Measurements from ENCODE around the gene S100A14. TPM values are rescaled to one million over a fixed set of nuclear protein-coding genes. Genes with fewer than 3 reads are reported as not detected.
"Not testable (repeated sequence)": the region's sequence is repeated elsewhere in the genome, so short reads cannot be mapped to it uniquely, and the experiment has no call there.

S100A14 gene
- total RNA-seq, 1 experiment from 2014 or later = 624 TPM

DNA sequence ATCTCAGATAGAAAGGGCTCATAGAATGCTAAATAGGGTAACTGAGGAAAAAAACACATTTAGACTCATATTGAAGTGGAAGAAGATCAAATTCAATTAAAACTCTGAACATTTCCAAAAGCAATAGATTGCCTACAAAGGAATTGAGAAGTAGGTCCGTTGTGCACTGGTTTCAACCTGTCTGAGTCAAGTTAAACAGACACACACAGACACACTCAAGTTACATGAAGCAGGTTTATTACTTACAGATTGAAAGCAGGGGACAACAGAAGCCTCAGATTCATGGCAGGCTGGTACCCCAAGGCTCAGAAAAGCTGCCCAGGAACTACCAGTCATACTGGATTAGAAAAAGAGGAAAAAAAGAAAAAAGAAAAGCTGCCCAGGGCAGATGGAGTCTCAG lies 29.8 kb downstream of the S100A14 start:
- intact Hi-C loops (cut with micrococcal nuclease; ENCODE audit: unreplicated experiment) = no loop called here
- POLR2A ChIA-PET = interaction anchor here (0.5 to 1.0 kb wide), 2 partner anchors 28 to 42 kb away, joined by 3 read pairs; no protein-coding TSS in a partner anchor
- peaks cover 30% of the 10 kb centered on the region for H3K4me1 ChIP-seq
- no peaks in the 10 kb centered on the region for H3K36me3 Mint-ChIP-seq (ENCODE audit: insufficient read depth, unreplicated experiment)
- no peak overlapping the region for H3K4me3 Mint-ChIP-seq (ENCODE audit: unreplicated experiment)
- H3K27me3 Mint-ChIP-seq (ENCODE audit: insufficient read depth, unreplicated experiment) = no peaks in the 10 kb centered on the region
- H3K4me1 Mint-ChIP-seq (ENCODE audit: low read depth, unreplicated experiment) = peaks cover 32% of the 10 kb centered on the region
- no peak overlapping the region for H3K4me3 ChIP-seq (ENCODE audit: low read depth, low read length)
- no peak overlapping the region for H3K27ac Mint-ChIP-seq (ENCODE audit: unreplicated experiment)
- CTCF ChIA-PET = no interaction called here
- no peak for DNase-seq
- no TSS peak for BruUV-seq (replicated peaks)
- H3K9me3 ChIP-seq = no peaks in the 10 kb centered on the region
- no peaks in the 10 kb centered on the region for H3K27me3 ChIP-seq (replicated peaks; ENCODE audit: control insufficient read depth, insufficient read depth, low read length)
- TF ChIP-seq, protein P1, sequence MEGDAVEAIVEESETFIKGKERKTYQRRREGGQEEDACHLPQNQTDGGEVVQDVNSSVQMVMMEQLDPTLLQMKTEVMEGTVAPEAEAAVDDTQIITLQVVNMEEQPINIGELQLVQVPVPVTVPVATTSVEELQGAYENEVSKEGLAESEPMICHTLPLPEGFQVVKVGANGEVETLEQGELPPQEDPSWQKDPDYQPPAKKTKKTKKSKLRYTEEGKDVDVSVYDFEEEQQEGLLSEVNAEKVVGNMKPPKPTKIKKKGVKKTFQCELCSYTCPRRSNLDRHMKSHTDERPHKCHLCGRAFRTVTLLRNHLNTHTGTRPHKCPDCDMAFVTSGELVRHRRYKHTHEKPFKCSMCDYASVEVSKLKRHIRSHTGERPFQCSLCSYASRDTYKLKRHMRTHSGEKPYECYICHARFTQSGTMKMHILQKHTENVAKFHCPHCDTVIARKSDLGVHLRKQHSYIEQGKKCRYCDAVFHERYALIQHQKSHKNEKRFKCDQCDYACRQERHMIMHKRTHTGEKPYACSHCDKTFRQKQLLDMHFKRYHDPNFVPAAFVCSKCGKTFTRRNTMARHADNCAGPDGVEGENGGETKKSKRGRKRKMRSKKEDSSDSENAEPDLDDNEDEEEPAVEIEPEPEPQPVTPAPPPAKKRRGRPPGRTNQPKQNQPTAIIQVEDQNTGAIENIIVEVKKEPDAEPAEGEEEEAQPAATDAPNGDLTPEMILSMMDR (IDR thresholded peaks at IDR 0.05; ENCODE audit: insufficient read depth in 1 of 2, low read depth in 1 of 2, low read length in 1 of 2, severe bottlenecking in 1 of 2, unreplicated experiment in 1 of 2) = no peak
- no peaks in the 10 kb centered on the region for H3K36me3 ChIP-seq (ENCODE audit: control insufficient read depth, insufficient read depth, low read length)
- no peaks in the 10 kb centered on the region for H3K9me3 Mint-ChIP-seq (ENCODE audit: unreplicated experiment)

- no peaks in the 10 kb centered on the region for H3K27me3 Mint-ChIP-seq (ENCODE audit: insufficient read depth, unreplicated experiment)
- intact Hi-C loops (cut with micrococcal nuclease; ENCODE audit: unreplicated experiment) = no loop called here
- H3K9me3 Mint-ChIP-seq (ENCODE audit: unreplicated experiment) = no peaks in the 10 kb centered on the region
- H3K4me1 ChIP-seq = peaks cover 34% of the 10 kb centered on the region
- BruUV-seq (replicated peaks) = no TSS peak
- POLR2A ChIA-PET = no interaction called here
- no peaks in the 10 kb centered on the region for H3K36me3 ChIP-seq (ENCODE audit: control insufficient read depth, insufficient read depth, low read length)
- no peak for DNase-seq
- peaks cover 32% of the 10 kb centered on the region for H3K4me1 Mint-ChIP-seq (ENCODE audit: low read depth, unreplicated experiment)
- no peaks in the 10 kb centered on the region for H3K27me3 ChIP-seq (replicated peaks; ENCODE audit: control insufficient read depth, insufficient read depth, low read length)
- H3K27ac Mint-ChIP-seq (ENCODE audit: unreplicated experiment) = no peak overlapping the region
- H3K4me3 ChIP-seq (ENCODE audit: low read depth, low read length) = no peak overlapping the region
- TF ChIP-seq, protein P1 (IDR thresholded peaks at IDR 0.05; ENCODE audit: insufficient read depth in 1 of 2, low read depth in 1 of 2, low read length in 1 of 2, severe bottlenecking in 1 of 2, unreplicated experiment in 1 of 2) = no peak
- CTCF ChIA-PET = no interaction called here
- H3K9me3 ChIP-seq = no peaks in the 10 kb centered on the region
- H3K4me3 Mint-ChIP-seq (ENCODE audit: unreplicated experiment) = no peak overlapping the region
- H3K36me3 Mint-ChIP-seq (ENCODE audit: insufficient read depth, unreplicated experiment) = no peaks in the 10 kb centered on the region
Observed at GRCh38 chr1:153585006-153585405, 31.1 kb downstream of the S100A14 start.

DNA sequence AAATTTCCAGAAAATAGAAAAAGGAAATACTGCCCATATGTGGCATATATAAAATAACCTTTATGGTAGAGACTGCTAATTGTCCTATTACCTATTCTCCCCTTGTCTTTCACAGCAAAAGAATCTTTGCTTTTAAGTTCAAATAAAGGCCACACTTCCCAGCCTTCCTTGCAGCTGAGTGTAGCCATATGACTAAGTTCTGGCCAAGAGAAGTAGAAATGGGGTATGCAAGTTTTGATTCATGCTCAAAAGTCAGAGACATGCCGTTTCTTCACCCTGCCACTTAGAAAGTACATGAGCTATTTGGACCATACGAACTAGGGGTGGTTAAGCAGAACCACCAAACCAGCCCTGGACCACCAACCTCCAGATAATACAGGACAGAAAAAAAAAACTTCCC lies 32.1 kb downstream of the S100A14 start:
- TF ChIP-seq, protein P1 (IDR thresholded peaks at IDR 0.05; ENCODE audit: insufficient read depth in 1 of 2, low read depth in 1 of 2, low read length in 1 of 2, severe bottlenecking in 1 of 2, unreplicated experiment in 1 of 2) = no peak
- H3K4me3 ChIP-seq (ENCODE audit: low read depth, low read length) = no peak overlapping the region
- peaks cover 44% of the 10 kb centered on the region for H3K4me1 ChIP-seq
- Mint-ChIP-seq H3K9me3 (ENCODE audit: unreplicated experiment) (no peaks in the 10 kb centered on the region), H3K4me3 (ENCODE audit: unreplicated experiment) (no peak overlapping the region), H3K27me3 (ENCODE audit: insufficient read depth, unreplicated experiment) (no peaks in the 10 kb centered on the region), H3K4me1 (ENCODE audit: low read depth, unreplicated experiment) (peaks cover 37% of the 10 kb centered on the region), H3K36me3 (ENCODE audit: insufficient read depth, unreplicated experiment) (peaks cover 5% of the 10 kb centered on the region), H3K27ac (ENCODE audit: unreplicated experiment) (no peak overlapping the region)
- no peak for DNase-seq
- BruUV-seq (replicated peaks) = no TSS peak
- H3K27me3 ChIP-seq (replicated peaks; ENCODE audit: control insufficient read depth, insufficient read depth, low read length) = no peaks in the 10 kb centered on the region
- CTCF ChIA-PET = no interaction called here
- no peaks in the 10 kb centered on the region for H3K9me3 ChIP-seq
- no peaks in the 10 kb centered on the region for H3K36me3 ChIP-seq (ENCODE audit: control insufficient read depth, insufficient read depth, low read length)
- intact Hi-C loops (cut with micrococcal nuclease; ENCODE audit: unreplicated experiment) = no loop called here
- POLR2A ChIA-PET = no interaction called here

DNA sequence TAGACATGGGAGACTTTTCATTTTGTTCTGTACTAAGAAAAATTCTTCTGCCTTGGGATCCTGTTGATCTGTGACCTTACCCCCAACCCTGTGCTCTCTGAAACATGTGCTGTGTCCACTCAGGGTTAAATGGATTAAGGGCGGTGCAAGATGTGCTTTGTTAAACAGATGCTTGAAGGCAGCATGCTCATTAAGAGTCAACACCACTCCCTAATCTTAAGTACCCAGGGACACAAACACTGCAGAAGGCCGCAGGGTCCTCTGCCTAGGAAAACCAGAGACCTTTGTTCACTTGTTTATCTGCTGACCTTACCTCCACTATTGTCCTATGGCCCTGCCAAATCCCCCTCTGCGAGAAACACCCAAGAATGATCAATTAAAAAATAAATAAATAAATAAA lies 32.6 kb downstream of the S100A14 start:
- H3K9me3 Mint-ChIP-seq (ENCODE audit: unreplicated experiment); intact Hi-C loops (cut with micrococcal nuclease; ENCODE audit: unreplicated experiment); H3K4me3 ChIP-seq (ENCODE audit: low read depth, low read length); H3K4me3 Mint-ChIP-seq (ENCODE audit: unreplicated experiment); H3K27me3 Mint-ChIP-seq (ENCODE audit: insufficient read depth, unreplicated experiment); H3K27ac Mint-ChIP-seq (ENCODE audit: unreplicated experiment); H3K27me3 ChIP-seq (replicated peaks; ENCODE audit: control insufficient read depth, insufficient read depth, low read length); CTCF ChIA-PET; POLR2A ChIA-PET; H3K9me3 ChIP-seq; BruUV-seq (replicated peaks); H3K36me3 Mint-ChIP-seq (ENCODE audit: insufficient read depth, unreplicated experiment); H3K36me3 ChIP-seq (ENCODE audit: control insufficient read depth, insufficient read depth, low read length); DNase-seq: not testable (repeated sequence)
- peaks cover 39% of the 10 kb centered on the region for H3K4me1 Mint-ChIP-seq (ENCODE audit: low read depth, unreplicated experiment)
- peaks cover 47% of the 10 kb centered on the region for H3K4me1 ChIP-seq

DNA sequence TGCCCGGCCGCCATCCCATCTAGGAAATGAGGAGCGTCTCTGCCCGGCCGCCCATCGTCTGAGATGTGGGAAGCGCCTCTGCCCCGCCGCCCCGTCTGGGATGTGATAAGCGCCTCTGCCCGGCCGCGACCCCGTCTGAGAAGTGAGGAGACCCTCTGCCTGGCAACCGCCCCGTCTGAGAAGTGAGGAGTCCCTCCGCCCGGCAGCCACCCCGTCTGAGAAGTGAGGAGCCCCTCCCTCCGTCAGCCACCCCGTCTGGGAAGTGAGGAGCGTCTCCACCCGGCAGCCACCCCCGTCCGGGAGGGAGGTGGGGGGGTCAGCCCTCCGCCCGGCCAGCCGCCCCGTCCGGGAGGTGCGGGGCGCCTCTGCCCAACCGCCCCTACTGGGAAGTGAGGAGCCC lies 33.3 kb downstream of the S100A14 start:
- H3K27me3 Mint-ChIP-seq (ENCODE audit: insufficient read depth, unreplicated experiment); CTCF ChIA-PET; H3K36me3 Mint-ChIP-seq (ENCODE audit: insufficient read depth, unreplicated experiment): not testable (repeated sequence)

More for the DNA sequence above, 33.3 kb downstream of the S100A14 start:
- BruUV-seq (replicated peaks); POLR2A ChIA-PET; DNase-seq; H3K27me3 ChIP-seq (replicated peaks; ENCODE audit: control insufficient read depth, insufficient read depth, low read length); H3K4me3 ChIP-seq (ENCODE audit: low read depth, low read length); H3K27ac Mint-ChIP-seq (ENCODE audit: unreplicated experiment); H3K36me3 ChIP-seq (ENCODE audit: control insufficient read depth, insufficient read depth, low read length); H3K9me3 ChIP-seq; intact Hi-C loops (cut with micrococcal nuclease; ENCODE audit: unreplicated experiment); H3K9me3 Mint-ChIP-seq (ENCODE audit: unreplicated experiment); H3K4me3 Mint-ChIP-seq (ENCODE audit: unreplicated experiment): not testable (repeated sequence)
- peaks cover 47% of the 10 kb centered on the region for H3K4me1 ChIP-seq
- peaks cover 39% of the 10 kb centered on the region for H3K4me1 Mint-ChIP-seq (ENCODE audit: low read depth, unreplicated experiment)

Data from Caco-2 (cell line).